Rectal smooth muscle tissue (tissue), 1 donor: ENCODE measurements around the gene UBL5.

Experiments
- H3K27ac ChIP-seq: one replicate; pipeline ENCODE4 v1.7.0; 2013; ENCODE audit warnings: low read depth, low read length, inconsistent platforms
- H3K27me3 ChIP-seq: one replicate; pipeline ENCODE4 v1.7.0; 2013; ENCODE audit warnings: low read length; ENCODE audit not compliant: control insufficient read depth, insufficient read depth
- H3K36me3 ChIP-seq: one replicate; pipeline ENCODE4 v1.7.0; 2013; ENCODE audit warnings: low read length; ENCODE audit not compliant: control insufficient read depth, insufficient read depth
- H3K4me1 ChIP-seq: one replicate; pipeline ENCODE4 v1.7.0; 2013; ENCODE audit warnings: low read length; ENCODE audit not compliant: control insufficient read depth, insufficient read depth
- H3K4me3 ChIP-seq: one replicate; pipeline ENCODE4 v1.7.0; 2013; ENCODE audit warnings: low read length
- H3K9ac ChIP-seq: one replicate; pipeline ENCODE4 v1.7.0; 2013; ENCODE audit warnings: low read length

UBL5 gene

DNA sequence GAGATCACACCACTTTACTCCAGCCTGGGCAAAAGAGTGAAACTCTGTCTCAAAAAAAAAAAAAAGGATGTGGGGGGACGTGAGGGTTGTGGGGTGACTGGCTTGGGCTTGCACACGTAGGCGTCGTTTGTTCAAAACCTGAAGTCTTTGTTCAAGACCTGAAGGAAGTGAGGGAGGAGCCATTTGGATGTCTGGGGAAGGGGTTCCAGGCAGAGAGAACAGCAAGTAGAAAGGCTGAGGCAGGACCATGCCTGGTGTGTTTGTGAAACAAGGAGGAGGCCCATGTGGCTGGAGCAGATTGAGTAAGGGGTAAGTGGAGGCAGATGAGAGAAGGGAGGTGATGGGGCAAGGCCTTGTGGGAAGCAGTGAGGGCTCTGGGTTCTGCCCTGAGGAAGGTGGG lies 35.2 kb downstream of the UBL5 start:
- Histone ChIP-seq H3K4me3 (no peak overlapping the region), H3K27me3 (no peaks in the 10 kb centered on the region), H3K4me1 (no peaks in the 10 kb centered on the region), H3K27ac (no peak overlapping the region), H3K36me3 (no peaks in the 10 kb centered on the region), H3K9ac (no peak overlapping the region)

DNA sequence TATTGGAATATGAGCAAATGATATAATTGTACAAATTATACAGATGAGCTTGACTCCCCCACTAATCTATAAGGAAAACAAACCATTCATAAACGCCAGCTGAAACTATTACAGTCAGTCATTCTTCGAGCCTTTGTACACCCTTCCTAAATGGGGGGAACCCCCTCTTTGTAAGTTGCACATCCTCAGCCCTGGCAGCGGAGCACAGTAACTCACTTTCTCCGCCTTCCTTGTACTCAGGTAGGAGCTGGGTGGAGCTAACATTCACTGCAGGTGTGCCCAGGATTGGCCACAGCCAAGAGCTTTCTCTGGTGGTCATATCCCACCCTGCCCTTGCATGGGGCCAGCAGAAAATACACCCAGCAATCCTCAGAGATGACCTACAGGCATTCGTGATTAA lies 36.0 kb downstream of the UBL5 start:
- H3K27me3 ChIP-seq: no peaks in the 10 kb centered on the region
- H3K27ac ChIP-seq: no peak overlapping the region
- H3K9ac ChIP-seq: no peak overlapping the region
- H3K36me3 ChIP-seq: no peaks in the 10 kb centered on the region
- no peak overlapping the region for H3K4me3 ChIP-seq
- H3K4me1 ChIP-seq: no peaks in the 10 kb centered on the region

DNA sequence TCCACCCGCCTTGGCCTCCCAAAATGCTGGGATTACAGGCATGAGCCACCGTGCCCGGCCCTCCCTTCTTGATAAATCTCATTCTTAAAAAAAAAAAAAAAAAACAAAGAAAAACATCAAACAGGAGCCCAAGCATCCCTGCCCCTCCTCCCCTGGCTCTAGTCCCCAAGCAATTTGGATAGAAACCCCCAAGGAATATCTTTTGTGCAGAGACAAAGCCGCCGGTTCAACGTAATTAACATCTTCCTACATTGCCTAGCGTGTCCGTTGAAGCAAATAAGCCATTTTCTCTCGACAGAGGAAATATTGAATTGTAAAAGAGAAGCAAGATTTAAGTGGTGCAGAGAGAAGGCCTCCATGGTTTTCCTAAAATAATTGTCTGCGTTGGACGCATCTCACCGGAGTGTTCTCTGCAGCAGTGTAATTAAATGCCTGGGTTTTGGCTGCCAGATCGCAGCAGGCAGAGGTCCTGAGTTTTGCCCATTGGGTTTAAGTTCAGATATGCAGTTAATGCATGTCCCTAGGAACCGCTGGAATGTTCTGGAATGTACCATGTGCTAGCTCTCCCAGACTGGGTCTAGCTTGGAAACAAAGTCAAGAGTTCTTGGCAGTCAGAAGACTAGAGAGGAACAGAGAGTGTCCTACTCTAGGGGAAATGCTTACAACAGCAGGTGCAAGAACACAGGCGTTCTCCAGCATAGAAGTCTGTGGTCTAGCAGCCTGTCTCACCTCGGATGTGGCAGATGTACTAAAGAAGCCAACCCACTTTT lies 38.2 kb downstream of the UBL5 start:
- no peak overlapping the region for H3K4me3 ChIP-seq

DNA sequence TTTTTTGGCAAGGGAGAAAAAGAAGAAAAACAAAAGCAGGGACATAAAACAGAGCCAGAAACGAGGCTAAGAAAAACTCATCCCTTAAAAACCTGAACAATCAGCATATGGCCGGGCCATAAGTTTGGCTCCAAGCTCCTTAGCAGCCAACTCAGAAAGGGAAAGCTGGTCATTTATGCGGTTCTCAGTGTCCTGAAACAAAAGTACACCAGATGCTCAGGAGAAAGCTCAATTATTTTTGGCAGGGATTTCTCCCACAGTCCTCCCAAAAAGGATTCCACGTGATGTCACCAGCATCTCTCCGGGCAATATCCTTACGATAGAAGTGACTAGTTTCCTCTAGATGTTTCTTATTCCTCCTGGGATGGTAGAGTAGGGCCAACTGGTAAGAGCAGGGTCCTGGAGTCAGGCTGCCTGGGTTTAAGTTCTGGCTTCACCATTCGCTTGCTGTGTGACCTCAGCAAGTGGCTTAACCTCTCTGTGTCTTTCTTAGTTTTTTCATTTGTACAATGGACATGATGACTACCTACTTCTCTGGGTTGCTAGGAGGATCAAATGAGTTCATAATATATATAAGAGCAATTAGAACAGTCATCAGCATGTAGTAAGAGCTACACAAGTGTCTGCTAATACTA lies 41.4 kb downstream of the UBL5 start:
- H3K27me3 ChIP-seq: no peaks in the 10 kb centered on the region

More for the DNA sequence above, 38.2 kb downstream of the UBL5 start:
- Histone ChIP-seq H3K9ac (no peak overlapping the region), H3K4me1 (no peaks in the 10 kb centered on the region), H3K36me3 (no peaks in the 10 kb centered on the region), H3K27ac (no peak overlapping the region), H3K27me3 (no peaks in the 10 kb centered on the region)

DNA sequence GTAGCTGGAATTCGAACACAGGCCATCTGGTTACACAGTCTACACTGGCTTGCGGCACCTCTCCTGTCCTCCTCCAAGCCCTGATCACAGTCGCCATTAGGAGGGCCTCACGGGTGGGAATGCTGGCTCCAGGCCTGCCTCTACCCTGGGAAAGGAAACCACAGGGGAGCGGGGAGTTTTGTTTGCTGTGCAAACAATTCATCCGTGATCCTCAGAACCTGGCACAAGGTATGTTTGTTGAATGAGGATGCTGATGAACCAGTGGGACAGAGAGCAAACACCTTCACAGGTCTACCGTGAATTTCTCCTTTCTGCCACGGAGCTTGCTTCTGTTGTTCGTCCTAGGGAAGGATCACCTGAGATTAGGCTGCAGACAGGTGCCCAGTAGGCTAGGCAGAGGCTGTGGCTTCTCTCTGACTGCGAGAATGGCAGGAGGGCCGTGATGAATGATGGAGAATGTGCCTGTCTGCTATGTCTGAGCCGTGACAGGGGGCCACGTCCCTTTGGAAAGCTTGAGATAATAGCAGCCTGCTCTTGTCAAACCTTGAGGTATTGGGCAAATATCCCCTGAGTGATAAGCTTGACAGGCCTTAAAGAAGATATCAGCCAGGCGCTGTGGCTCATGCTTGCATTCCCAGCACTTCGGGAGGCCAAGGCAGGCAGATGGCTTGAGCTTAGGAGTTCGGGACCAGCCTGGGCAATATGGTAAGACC lies 44.1 kb downstream of the UBL5 start:
- Histone ChIP-seq H3K9ac (no peak overlapping the region), H3K4me1 (no peaks in the 10 kb centered on the region), H3K27ac (no peak overlapping the region), H3K4me3 (no peak overlapping the region), H3K27me3 (no peaks in the 10 kb centered on the region), H3K36me3 (no peaks in the 10 kb centered on the region)

More for the DNA sequence above, 41.4 kb downstream of the UBL5 start:
- Histone ChIP-seq H3K4me3 (no peak overlapping the region), H3K9ac (no peak overlapping the region), H3K27ac (no peak overlapping the region), H3K36me3 (no peaks in the 10 kb centered on the region), H3K4me1 (no peaks in the 10 kb centered on the region)

DNA sequence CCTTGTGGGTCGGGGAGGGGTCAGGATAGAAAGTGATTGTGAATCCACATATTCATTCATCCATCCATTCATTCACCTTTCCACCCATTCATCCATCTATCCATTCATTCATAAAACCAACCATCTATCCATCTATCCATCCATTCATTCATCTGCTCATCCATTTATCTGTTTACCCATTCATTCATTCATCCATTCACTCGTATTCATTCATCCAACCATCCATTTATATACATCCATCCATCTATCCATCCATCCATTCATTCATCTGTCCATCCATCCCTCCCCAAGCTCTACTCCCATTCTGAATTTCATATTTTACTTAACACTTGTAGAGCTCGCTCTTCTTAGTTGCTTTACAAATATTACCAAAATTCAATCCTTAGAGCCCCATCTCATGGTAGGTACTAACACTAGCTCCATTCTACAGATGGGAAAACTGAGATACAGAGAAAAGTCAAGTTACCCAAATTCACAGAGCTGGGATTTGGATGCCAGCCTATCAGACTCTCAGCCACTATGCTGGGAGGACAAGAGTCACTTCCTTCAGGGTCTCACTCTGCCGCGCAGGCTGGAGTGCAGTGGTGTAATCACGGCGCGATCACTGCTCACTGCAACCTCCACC lies 45.0 kb downstream of the UBL5 start:
- Histone ChIP-seq H3K4me3 (no peak overlapping the region), H3K9ac (no peak overlapping the region), H3K4me1 (no peaks in the 10 kb centered on the region), H3K27me3 (no peaks in the 10 kb centered on the region), H3K36me3 (no peaks in the 10 kb centered on the region), H3K27ac (no peak overlapping the region)

DNA sequence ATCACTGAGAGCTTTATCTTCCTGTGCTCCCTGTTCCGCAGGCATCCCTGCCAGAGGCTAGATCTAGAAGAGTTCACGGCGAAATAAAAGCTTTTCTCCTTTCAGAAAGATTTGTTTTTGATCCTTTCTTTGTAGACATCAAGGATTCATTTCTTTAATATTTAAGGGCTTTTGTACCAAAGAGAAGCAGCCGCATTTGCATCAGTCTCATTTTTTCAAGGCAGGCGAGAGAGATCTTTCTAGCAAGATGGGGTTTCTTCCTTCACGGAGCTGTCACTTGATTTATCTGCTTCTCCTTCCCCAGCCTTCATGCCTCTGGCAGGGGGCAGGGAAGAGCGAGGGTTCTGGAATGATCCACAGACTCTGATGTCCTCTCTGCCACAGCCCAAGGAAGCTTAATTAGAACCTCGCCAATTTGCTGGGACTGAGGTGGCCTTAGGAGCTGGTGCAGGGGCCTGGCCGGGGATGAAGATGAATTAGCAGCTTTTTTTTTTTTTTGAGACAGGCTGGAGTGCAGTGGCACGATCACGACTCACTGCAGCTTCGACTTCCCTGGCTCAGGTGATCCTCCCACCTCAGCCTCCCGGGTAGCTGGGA lies 47.4 kb downstream of the UBL5 start:
- Histone ChIP-seq H3K9ac (no peak overlapping the region), H3K4me3 (no peak overlapping the region), H3K27ac (no peak overlapping the region), H3K4me1 (no peaks in the 10 kb centered on the region), H3K36me3 (no peaks in the 10 kb centered on the region), H3K27me3 (no peaks in the 10 kb centered on the region)

DNA sequence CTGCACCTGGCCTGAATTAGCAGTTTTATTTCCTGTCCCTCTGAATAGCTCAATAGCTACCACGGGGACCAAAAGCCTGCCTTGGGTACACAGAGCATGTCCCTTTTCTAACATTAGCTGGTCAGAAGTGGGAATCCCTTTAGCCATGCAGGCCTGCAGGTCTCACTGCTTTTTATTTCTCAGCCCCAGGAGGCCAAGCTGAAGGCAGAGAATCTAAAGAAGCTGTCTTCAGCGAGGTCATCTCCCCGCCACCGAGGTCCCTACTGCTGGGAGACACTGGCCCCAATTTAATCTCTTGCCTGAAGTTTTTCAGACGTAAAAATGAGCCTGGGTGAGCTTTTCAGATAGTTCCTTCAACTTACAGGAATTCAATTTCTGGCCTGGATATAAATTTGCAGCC lies 48.1 kb downstream of the UBL5 start:
- Histone ChIP-seq H3K4me3 (no peak overlapping the region), H3K4me1 (no peaks in the 10 kb centered on the region), H3K27ac (no peak overlapping the region), H3K9ac (no peak overlapping the region), H3K36me3 (no peaks in the 10 kb centered on the region), H3K27me3 (no peaks in the 10 kb centered on the region)

DNA sequence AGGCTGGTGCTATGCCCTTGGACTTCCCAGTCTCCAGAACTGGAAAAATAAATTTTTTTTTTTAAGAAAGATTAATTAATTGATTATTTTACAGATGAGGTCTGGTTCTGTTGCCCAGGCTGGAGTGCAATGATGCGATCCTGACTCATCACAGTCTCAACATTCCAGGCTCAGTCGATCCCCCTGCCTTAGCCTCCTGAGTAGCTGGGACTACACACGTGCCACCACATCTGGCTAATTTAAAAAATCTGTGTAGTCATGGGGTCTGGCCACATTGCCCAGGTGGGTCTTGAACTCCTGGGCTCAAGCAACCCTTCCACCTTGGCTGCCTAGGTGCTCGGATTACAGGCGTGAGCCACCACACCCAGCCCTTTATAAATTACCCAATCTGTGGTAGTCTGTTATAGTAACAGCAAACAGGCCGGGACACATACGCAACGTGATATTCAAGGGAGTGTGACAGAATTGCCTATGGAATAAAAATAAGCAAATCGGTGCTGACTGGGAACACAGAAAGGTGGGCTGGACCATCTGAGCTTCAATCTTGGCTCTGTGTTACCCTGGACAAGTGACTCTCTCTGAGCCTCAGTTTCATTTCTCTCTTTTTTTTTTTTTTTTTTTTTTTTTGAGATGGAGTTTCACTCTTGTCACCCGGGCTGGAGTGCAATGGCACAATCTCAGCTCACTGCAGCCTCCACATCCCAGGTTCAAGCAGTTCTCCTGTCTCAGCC lies 50.2 kb downstream of the UBL5 start:
- no peaks in the 10 kb centered on the region for H3K27me3 ChIP-seq
- H3K4me1 ChIP-seq: no peaks in the 10 kb centered on the region
- no peak overlapping the region for H3K27ac ChIP-seq
- H3K9ac ChIP-seq: no peak overlapping the region
- no peak overlapping the region for H3K4me3 ChIP-seq
- no peaks in the 10 kb centered on the region for H3K36me3 ChIP-seq

DNA sequence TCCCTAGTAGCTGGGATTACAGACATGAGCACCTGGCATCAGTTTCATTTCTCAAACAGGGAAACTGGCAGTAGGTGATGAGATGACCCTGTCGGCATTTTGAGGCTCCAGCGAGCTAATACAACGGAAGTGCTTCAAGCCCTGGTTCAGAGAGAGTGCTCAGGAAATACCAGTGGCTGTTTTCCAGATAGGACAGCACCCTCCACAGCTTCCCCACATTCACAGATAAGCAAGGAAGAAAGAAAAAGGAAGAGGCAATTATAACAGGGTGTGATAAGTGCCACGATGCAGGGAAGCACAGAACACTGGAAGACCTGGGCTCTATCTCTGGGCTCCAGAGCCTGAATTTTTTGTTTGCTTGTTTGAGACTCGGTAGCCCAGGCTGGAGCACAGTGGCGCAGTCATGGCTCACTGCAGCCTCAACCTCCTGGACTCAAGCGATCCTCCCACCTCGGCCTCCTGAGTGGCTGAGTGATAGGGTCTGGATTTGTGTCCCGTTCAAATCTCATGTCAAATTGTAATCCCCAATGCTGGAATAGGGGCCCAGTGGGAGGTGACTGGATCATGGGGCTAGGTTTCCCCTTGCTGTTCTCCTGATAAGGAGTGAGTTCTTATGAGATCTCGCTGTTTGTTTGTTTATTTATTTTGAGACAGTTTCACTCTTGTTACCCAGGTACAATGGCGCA lies 50.9 kb downstream of the UBL5 start:
- Histone ChIP-seq H3K27me3 (no peaks in the 10 kb centered on the region), H3K36me3 (no peaks in the 10 kb centered on the region), H3K4me3 (no peak overlapping the region), H3K4me1 (no peaks in the 10 kb centered on the region), H3K9ac (no peak overlapping the region), H3K27ac (no peak overlapping the region)
